ENCODE measurements around the gene FRMD4A.

DNA sequence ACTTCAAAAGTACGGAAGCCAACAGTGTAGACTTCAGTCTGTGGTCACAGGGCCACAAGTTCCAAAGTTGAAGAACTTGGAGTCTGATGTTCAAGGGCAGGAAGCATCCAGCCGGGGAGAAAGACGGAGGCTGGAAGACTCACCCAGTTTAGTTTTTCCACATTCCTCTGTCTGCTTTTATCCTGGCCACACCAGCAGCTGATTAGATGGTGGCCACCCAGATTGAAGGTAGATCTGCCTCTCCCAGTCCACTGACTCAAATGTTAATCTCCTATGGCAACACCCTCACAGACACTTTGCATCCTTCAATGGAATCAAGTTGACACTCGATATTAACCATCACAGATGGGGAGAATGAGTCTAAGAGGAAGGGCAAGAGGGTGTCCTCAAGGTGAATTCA, 19.3 kb upstream of the FRMD4A start:
- no peak for TF ChIP-seq CTCF (IDR thresholded peaks at IDR 0.05)
- TF ChIP-seq POLR2A (IDR thresholded peaks at IDR 0.05), result no peak
